GM12873 (cell line): ENCODE results near the gene HACD2.

Experiments used
- TF ChIP-seq, protein P1 (sequence below): IDR thresholded peaks from 2 replicates; pipeline ENCODE4 v1.5.1; 2012; ENCODE audit warnings: low read depth, mild to moderate bottlenecking, moderate library complexity, low read length, control low read depth; ENCODE audit not compliant: insufficient read depth; ENCODE audit errors: missing control alignments

Gene HACD2

DNA sequence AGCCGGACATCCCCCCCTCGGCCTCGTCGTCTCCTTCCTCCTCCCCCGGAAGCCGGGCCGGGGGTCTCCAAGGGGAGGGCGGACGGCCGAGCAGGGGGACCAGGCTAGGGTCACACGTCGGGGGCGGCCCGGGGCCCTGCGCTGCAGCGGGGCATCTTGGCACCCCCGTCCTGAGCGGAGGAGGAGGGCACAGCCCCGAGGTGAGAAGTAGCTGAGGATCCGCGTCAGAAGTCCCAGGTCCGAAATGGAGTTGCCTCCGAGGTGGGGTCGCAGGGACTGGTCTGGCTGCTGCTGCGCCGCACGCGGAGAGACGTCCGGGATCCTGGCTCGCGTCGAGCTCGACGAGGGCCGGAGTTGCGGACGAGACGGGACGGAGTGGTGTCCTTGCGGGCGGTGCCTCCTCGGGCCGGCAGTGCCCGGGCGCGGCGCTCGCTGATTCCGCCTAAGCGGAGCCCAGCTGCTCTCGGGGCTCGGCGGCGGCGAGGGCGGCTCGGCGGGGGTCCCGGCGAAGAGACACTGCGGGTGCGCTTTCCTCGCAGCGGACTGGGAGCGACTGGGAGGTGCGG lies 136.2 kb downstream of the HACD2 start, which contains the start of gene ADCY5:
Gene ADCY5, minus strand, starts transcription at position 555 of the 566 bp plus-strand sequence. Its CDS starts 545 bp downstream, at position 10.
- TF ChIP-seq, protein P1, sequence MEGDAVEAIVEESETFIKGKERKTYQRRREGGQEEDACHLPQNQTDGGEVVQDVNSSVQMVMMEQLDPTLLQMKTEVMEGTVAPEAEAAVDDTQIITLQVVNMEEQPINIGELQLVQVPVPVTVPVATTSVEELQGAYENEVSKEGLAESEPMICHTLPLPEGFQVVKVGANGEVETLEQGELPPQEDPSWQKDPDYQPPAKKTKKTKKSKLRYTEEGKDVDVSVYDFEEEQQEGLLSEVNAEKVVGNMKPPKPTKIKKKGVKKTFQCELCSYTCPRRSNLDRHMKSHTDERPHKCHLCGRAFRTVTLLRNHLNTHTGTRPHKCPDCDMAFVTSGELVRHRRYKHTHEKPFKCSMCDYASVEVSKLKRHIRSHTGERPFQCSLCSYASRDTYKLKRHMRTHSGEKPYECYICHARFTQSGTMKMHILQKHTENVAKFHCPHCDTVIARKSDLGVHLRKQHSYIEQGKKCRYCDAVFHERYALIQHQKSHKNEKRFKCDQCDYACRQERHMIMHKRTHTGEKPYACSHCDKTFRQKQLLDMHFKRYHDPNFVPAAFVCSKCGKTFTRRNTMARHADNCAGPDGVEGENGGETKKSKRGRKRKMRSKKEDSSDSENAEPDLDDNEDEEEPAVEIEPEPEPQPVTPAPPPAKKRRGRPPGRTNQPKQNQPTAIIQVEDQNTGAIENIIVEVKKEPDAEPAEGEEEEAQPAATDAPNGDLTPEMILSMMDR = no peak

DNA sequence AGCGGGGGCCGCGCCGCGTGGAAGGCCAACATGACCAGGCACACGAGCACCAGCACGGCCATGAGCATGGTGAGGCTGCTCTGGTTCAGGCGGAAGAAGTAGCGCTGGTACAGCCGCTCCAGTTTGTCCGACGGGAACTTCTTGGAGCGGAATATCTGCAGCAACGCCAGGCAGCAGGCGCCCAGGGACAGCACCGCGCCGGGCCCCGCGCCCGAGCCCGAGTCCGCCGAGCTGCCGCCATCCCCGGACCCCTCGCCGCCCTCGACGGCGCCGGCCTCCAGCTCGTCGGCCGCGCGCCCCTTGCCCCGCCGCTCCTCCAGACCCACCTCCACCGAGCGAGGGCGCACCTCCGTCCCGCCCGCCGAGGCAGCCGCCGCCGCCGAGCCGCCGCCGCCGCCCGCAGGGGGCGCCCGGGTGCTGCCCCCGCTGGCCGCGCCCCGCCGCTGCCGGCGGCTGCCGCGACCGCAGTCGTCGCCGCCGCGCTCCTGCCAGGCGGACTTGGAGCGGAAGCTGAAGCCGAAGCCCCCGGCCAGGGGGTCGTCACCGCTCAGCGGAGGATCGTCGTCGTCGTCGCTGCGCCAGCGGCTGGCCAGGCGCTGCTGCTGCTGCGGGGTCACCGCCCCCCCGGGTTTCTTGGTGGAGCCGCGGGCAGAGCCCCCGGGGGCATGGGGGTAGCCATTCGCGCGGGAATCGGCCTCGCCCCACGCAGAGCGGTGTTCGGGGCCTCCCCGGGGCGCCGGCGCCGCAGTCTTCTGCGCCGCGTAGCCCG lies 136.9 kb downstream of the HACD2 start:
- TF ChIP-seq, protein P1 = no peak

DNA sequence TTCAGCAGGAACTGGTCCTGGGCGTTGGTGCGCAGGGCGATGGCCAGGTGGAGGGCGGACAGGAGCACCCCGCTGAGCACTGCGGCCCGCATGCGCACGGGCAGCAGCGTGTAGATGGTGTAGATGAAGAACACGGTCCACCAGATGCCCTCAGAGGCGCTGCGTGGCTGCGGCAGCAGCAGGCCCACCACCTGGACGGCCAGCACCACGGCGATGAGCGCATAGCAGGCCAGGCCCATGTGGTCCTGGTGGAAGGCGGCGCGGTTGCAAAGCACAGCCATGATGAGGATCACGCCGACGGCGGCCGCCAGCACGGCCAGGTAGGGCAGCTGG lies 137.5 kb downstream of the HACD2 start:
- TF ChIP-seq, protein P1 = no peak

DNA sequence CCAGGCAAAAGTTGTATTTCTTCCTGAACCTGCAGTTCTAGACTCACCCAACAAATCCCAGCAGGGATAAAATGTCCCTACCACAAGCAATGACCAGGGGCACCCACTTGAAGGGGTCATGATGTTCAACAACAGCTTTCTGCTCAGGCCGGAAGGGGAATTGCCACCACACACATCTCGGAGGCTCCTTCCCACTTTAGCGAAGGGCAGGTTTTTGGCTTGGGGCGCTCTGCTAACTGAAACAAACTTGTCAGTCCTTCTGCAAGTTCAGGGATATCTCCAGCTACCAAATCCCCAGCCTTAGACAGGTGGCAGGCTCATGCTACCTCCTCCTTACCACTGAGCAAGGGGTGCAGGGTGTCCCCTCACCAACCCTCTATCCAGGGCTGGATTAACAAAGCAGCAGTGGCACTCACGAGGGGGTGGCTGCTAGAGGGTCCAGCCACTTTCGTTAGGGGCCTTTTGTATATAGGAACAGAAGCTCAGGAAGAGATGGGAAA lies 138.2 kb downstream of the HACD2 start:
- TF ChIP-seq, protein P1 = no peak

DNA sequence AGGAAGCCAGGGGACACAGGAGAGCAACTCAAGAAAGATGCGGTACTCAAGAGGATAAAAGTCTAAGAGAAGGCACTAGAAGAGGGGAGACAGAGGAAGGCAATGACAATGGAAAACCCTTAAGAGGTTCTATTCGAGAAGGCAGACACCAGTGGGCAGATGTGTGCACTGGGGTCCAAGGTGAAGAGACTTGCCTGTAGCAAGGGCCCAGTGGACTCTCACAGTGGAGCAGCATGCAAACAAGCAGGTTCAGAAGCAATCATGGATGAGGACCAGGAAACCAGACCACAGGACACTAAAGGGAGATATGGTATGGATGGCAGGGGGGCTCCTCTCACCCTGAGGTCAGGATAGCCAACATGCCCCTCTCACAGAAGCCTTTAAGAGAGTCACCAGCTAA lies 138.6 kb downstream of the HACD2 start:
- TF ChIP-seq, protein P1 = no peak

DNA sequence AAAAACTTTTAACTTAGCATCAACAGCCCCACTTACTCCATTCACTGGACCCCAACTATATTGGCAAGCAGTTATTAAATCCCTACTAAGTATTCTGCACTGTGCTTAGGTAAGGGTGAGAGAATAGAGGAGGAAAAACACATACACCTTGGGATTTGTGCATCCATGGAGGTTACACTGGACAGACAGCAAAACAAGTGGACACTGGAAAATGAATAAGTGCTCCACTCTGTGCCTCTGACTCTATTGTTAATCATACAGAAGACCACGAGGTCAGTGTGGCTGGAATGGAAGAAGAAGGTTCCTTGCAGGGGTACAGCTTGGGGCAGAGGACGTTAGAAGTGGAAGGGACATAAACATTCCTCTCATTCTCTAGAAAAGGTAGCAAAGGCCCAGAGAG lies 139.2 kb downstream of the HACD2 start:
- TF ChIP-seq, protein P1 = no peak

DNA sequence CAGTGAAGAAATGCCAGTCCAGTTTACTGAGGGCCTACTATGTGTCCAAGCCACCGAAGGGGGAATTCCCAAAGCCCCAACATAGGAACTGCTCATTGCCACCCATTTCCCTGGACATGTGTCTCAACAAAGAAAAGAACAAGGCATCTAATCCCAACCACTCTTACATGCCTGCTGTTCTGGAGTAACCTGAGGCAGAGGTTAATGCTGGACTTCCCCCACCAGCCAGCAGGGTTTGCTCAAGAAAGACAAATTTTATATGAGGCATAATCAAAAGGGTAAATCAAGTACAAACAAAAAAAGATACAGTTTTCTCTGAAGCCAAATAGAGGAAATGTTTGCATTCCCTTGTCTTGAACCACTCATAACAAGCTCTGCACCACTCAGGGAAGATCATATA lies 140.1 kb downstream of the HACD2 start:
- TF ChIP-seq, protein P1 = peak; percentile 2
